ENCODE measurements around the gene MICAL3.

MICAL3 gene

DNA sequence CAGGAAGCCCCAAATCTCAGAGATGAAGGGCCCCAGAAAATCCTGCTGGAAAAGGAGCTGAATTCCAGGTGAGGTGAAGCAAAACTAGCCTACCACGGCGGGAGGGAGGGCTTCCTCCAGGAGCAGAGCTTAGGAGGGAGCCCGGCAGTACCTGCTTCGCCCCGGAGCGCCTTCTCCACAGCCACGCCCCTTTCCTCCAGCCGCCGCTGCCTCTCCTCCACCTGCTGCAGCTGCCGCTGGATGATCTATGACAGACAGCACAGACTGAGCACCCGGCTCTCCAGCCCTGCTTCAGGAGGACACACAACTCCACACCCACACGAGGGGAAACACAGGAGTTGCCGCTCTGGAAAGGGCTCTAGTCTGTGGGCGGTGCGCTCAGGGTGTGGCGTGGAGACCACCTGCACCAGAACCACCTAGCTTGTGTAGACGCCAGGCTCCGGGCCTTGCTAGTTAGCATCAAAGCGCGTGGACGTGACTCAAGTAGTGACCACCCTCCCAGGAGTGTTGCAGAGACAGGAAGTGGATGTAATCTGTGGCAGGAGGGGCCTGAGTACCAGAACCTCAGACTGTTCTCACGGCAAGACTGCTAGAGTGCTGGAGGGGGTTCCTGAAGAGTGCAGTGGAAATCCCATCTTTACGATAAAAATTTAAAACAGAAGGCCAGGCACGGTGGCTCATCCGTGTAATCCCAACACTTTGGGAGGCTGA is 215.5 kb downstream of the MICAL3 start:
- H3K4me3 Mint-ChIP-seq, result no peak overlapping the region
- H3K36me3 Mint-ChIP-seq (ENCODE audit: low read depth), result no peaks in the 10 kb centered on the region
- no peaks in the 10 kb centered on the region for H3K9me3 Mint-ChIP-seq
- no peak overlapping the region for H3K27ac Mint-ChIP-seq
- H3K4me1 Mint-ChIP-seq (ENCODE audit: low read depth), result no peaks in the 10 kb centered on the region
- DNase-seq (ENCODE audit: low spot score), result no peak
- H3K27me3 Mint-ChIP-seq (ENCODE audit: low read depth), result no peaks in the 10 kb centered on the region

DNA sequence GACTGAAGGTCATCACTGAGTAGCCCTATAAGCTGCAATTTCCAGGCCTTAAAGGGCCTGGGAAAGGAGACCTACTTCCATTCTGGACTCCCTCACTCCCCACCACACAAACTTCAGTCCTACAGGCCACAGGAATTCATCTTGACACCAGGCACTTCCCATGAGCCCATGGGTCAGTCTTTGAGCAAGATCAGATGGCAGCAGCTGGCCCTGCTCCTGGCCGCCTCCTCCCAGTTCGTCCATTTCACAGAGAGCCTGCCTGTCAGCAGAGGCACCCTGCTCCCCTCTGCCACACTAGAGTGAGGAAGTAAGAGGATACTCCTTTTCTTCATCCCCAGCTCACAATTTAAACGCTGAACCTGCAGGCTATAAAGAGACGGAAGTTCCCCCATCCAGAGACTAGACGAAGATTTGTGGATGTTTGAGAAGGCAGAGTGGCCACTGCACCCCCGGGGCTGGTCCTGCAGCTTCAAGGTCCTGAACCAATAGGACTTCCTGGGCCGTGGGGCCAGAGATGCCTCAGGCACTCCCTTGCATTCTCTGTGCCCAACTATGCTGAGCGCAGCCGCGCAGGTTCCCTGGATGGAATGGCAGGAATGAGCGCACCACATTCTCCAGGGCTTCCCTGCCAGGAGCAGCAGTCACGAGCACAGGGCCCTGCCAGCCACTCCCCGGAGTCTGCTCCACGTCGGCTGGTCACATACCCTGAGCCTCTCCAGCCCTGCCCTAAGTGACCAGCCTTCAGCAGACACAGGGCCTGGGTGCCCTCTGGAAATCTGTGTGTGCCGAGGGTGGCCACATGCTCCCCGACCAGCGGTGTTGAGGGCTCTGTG is 216.6 kb downstream of the MICAL3 start:
- Mint-ChIP-seq H3K36me3 (ENCODE audit: low read depth) (no peaks in the 10 kb centered on the region), H3K9me3 (no peaks in the 10 kb centered on the region), H3K27ac (no peak overlapping the region), H3K4me1 (ENCODE audit: low read depth) (no peaks in the 10 kb centered on the region), H3K4me3 (no peak overlapping the region), H3K27me3 (ENCODE audit: low read depth) (no peaks in the 10 kb centered on the region)
- DNase-seq (ENCODE audit: low spot score), result no peak

DNA sequence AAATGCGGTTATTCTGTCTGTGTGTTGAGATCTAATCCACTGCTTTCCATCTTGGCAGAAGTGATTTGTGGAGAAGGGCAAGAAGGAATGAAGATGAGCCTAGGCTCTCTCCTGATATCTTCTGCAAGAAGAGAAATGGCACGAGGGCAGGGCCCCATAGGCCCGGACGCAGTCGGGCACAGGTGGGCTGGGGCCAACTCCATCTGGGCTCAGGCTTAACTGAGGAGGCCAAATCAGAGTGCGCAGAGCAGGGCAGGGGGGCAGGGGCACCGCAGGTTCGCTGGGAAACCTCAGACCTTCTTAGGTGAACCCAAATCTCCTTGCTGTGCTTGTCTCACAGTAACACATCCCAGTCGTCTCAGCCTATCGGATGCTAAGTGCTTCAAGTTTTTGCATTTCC is 217.3 kb downstream of the MICAL3 start:
- H3K9me3 Mint-ChIP-seq, result no peaks in the 10 kb centered on the region
- H3K27ac Mint-ChIP-seq, result no peak overlapping the region
- H3K36me3 Mint-ChIP-seq (ENCODE audit: low read depth), result no peaks in the 10 kb centered on the region
- H3K4me3 Mint-ChIP-seq, result no peak overlapping the region
- H3K27me3 Mint-ChIP-seq (ENCODE audit: low read depth), result no peaks in the 10 kb centered on the region
- DNase-seq (ENCODE audit: low spot score), result no peak
- H3K4me1 Mint-ChIP-seq (ENCODE audit: low read depth), result no peaks in the 10 kb centered on the region

DNA sequence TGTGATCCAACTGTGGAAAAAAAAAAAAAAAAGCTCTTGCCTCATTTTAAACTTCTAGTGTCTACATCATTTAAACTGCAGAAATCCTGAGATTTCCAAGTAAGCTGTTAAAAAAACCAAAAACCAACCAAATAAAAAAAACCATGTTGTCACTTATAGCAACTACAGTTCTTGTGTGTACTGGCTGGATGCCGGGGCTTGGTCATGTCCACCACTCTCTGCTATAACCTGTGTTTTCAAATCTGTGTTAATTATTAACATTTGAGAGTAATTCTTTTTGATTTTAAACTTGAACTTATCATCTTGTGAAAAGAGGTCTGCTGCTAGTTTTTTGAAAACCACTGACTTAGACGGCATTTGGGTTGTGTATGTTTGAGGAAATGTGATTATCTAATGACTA is 217.9 kb downstream of the MICAL3 start:
- Mint-ChIP-seq H3K36me3 (ENCODE audit: low read depth) (no peaks in the 10 kb centered on the region), H3K4me3 (no peak overlapping the region), H3K4me1 (ENCODE audit: low read depth) (no peaks in the 10 kb centered on the region), H3K27me3 (ENCODE audit: low read depth) (no peaks in the 10 kb centered on the region), H3K9me3 (no peaks in the 10 kb centered on the region), H3K27ac (no peak overlapping the region)
- DNase-seq (ENCODE audit: low spot score), result no peak

DNA sequence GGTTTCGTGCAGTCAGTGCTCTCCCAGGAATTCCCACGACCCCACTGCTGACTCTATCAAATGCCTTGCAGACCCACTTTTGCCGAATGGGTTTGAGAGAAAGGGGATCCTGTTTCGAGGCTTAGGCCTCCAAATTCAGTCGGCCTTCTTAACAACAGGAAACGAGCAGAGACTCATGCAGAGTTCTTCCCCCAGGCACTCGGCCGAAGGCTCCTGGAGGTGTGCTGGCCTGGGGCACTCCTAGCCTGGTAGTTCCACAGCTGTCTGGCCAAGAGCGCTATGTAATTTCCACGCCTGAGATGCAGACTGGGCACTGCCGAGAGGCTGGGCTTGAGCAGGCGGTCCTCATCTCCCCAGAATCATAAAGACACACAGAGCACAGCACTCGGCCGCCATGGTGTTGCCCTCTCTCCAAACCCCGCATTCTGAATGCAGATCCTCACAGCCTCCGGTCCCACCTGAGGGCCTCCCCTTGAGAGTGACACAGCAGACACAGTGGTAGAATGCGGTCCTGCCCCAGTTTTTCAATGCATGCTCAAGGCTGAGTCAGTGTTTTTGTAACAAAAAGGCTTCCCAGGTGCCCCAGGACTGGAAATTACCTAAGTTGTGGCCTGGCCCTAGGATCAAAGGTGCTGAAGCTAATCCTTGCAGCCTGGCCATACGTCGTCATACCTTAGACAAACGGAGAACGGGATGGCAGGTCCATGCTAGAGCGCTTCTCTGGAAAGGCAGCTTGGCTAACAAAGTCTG is 219.9 kb downstream of the MICAL3 start:
- Mint-ChIP-seq H3K4me3 (no peak overlapping the region), H3K36me3 (ENCODE audit: low read depth) (no peaks in the 10 kb centered on the region), H3K27ac (no peak overlapping the region), H3K9me3 (no peaks in the 10 kb centered on the region), H3K27me3 (ENCODE audit: low read depth) (no peaks in the 10 kb centered on the region), H3K4me1 (ENCODE audit: low read depth) (no peaks in the 10 kb centered on the region)
- no peak for DNase-seq (ENCODE audit: low spot score)

DNA sequence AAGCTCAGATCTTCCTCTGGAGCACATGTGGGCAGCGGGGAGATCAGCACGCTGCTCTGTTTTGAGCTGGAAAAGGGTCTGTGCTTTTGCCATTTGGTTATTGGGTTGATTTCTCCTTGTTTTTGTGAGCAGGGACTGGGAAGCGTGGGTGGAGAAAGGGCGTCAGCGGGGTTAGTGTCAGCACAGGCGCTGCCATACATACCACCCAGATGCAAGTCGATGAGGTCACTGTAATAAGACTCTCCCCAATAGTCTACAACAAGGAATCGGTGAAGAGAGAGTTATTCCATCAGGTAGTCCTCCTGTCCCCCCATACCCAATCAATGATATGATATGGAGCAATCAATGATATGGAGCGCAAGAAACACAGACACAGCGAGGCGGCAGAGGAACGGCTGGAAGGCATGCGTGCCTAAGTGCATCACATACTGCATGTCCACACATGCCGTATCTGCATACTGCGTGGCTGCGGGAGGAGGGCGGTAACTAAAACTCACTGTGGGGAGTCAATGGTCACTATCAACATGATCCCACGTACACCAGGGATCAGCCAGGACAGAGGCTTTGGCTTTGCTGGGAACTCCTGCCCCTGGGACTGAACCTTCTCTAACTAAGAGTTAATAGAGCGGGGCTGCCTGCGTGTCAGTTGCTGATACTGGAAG is 220.6 kb downstream of the MICAL3 start:
- H3K4me1 Mint-ChIP-seq (ENCODE audit: low read depth), result no peaks in the 10 kb centered on the region
- no peaks in the 10 kb centered on the region for H3K27me3 Mint-ChIP-seq (ENCODE audit: low read depth)
- no peak overlapping the region for H3K27ac Mint-ChIP-seq
- H3K4me3 Mint-ChIP-seq, result no peak overlapping the region
- H3K9me3 Mint-ChIP-seq, result no peaks in the 10 kb centered on the region
- DNase-seq (ENCODE audit: low spot score), result no peak
- H3K36me3 Mint-ChIP-seq (ENCODE audit: low read depth), result no peaks in the 10 kb centered on the region

DNA sequence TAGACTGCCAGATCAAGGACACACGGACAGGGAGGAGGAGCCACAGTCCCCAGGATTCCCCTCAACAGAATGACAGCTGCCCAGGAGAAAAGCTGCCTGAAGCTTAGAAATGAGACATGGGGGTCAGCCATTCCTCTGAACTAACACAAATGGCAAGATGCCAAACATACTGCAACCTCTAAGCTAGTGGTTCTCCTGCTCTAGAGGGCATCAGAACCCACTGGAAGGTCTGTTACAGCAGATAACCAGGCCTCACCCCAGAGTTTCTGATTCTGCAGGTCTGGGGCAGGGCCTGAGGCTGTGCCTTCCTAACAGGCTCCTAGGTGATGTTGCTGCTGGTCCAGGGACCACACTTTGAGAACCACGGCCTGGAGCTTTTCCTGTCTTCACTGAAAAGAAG is 221.5 kb downstream of the MICAL3 start:
- Mint-ChIP-seq H3K4me3 (no peak overlapping the region), H3K27ac (no peak overlapping the region), H3K9me3 (no peaks in the 10 kb centered on the region), H3K27me3 (ENCODE audit: low read depth) (no peaks in the 10 kb centered on the region), H3K36me3 (ENCODE audit: low read depth) (no peaks in the 10 kb centered on the region), H3K4me1 (ENCODE audit: low read depth) (peaks cover 4% of the 10 kb centered on the region)
- no peak for DNase-seq (ENCODE audit: low spot score)

DNA sequence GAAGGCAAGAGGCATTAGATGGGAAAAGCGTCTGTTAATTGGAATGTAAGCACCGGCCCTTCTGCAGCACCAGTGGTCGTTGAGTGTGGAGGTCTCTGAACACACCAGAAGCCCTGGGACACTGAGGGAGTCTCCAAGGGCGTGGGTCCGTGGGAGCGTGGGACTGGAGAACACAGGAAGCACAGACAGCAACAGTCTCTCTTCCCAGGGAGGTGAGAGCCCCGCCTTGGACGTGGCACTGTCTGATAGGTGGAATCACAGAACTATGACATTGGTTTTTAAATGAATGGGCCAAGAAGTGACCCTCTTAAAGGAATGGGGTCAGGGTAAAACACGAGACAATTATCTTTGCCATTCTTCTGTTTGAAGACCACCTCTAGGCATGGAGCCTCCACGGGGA is 221.9 kb downstream of the MICAL3 start:
- no peak overlapping the region for H3K4me3 Mint-ChIP-seq
- DNase-seq (ENCODE audit: low spot score), result no peak
- no peaks in the 10 kb centered on the region for H3K9me3 Mint-ChIP-seq
- H3K27me3 Mint-ChIP-seq (ENCODE audit: low read depth), result no peaks in the 10 kb centered on the region
- H3K36me3 Mint-ChIP-seq (ENCODE audit: low read depth), result no peaks in the 10 kb centered on the region
- H3K4me1 Mint-ChIP-seq (ENCODE audit: low read depth), result peaks cover 4% of the 10 kb centered on the region
- H3K27ac Mint-ChIP-seq, result no peak overlapping the region

DNA sequence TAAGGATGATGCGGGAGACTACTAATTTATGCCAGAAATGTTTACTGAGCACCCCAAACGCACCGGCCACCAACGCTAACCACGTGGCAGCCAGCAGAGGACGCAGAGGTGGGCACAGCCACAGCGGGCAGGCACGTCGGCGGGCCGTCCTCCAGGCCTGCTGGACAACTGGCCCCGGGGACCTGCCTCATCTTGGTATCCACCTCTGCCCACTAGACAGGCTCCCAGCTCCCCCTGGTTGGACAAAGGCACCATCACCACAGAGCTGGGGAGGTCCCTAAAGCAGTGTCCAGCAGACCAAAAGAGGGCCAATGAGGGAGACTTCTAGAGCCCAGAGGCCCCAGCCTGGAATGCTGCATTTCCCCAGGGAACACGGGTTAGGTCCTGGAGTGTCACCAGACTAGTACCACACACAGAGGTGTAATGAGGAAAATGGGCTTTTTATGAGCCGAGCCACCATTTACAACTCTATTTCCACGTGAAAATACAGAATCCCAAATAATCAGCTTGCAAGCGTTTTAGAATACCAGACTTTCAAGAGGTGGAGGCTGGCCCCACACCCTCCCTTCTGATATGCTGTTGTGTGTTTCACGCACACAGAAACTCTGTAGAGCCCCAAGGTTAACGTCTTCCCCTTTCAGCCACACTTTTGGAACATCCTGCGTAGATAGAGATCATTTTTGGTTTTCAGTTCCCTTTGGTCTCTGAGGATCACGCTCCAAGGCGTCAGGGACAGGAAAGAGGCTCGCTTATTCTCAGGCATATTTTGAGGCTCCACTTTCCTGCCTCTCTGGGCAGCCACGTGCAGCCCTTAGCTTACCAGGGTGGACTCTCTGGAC is 226.4 kb downstream of the MICAL3 start:
- peaks cover 4% of the 10 kb centered on the region for H3K4me1 Mint-ChIP-seq (ENCODE audit: low read depth)
- H3K4me3 Mint-ChIP-seq, result no peak overlapping the region
- H3K36me3 Mint-ChIP-seq (ENCODE audit: low read depth), result no peaks in the 10 kb centered on the region
- DNase-seq (ENCODE audit: low spot score), result peak; percentile 25
- no peaks in the 10 kb centered on the region for H3K9me3 Mint-ChIP-seq
- H3K27me3 Mint-ChIP-seq (ENCODE audit: low read depth), result no peaks in the 10 kb centered on the region
- no peak overlapping the region for H3K27ac Mint-ChIP-seq

DNA sequence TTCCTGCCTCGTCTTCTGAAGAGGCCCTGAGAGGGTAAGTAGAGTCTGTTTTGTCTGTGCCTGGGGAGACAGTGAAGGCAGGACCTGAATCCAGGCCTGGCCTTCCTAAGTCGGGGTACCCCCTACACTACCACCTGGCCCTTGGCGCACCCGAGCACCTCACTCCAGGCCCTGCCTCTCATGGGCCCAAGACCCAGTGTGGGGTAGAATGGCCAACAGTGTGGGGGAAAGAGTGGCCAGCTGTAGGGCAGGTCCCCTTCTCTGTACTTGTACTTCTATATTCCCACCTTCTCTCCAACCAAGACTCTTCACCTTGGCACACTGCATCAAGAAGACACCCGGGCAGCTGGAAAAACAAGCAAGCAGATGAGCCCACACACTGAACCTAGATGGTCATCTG is 227.7 kb downstream of the MICAL3 start:
- no peak for DNase-seq (ENCODE audit: low spot score)
- no peaks in the 10 kb centered on the region for H3K36me3 Mint-ChIP-seq (ENCODE audit: low read depth)
- H3K9me3 Mint-ChIP-seq, result no peaks in the 10 kb centered on the region
- H3K27me3 Mint-ChIP-seq (ENCODE audit: low read depth), result no peaks in the 10 kb centered on the region
- peaks cover 4% of the 10 kb centered on the region for H3K4me1 Mint-ChIP-seq (ENCODE audit: low read depth)
- no peak overlapping the region for H3K4me3 Mint-ChIP-seq
- no peak overlapping the region for H3K27ac Mint-ChIP-seq

DNA sequence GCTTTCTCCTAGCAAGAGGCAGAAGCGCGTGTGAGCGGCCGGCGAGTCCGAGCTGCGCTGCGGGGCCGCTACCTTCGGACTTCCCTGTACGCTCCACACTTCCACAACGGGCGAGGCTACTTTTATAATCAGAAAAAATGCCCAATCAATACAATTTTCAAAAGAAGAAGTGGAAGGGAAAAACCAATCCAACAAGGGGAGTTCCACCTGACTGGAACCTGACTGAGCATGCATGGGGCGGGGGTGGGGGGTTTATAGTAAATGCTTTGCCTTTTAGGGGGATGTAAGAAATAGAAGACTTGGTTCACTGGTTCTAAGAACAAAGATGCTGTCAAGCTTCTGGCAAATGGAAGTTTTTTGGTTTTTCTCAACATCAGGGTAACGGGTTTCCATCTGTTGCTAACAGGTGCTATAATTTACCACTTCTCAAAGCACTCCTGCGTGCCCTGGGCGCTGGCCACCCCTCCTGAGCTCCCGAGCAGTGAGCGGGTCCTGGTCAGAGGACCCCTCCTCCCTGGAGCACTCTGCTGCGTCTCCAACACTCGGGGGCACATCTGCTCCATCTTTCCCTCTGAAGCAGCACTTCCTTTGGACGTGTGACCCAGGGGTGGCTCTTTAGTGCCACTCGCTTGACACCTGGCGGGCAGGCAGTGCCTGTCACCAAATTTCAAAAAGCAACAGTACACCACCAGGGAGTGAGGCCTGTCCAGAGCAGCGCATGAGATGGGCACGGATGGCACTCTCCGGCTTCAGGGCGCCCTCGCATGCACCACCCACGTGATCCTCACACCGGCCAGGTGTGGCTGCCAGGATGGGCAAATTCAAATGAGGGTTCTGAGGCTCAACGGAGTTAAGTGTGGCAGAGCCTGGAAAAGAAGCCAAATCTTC is 228.5 kb downstream of the MICAL3 start:
- no peak for DNase-seq (ENCODE audit: low spot score)
- no peaks in the 10 kb centered on the region for H3K9me3 Mint-ChIP-seq
- no peaks in the 10 kb centered on the region for H3K27me3 Mint-ChIP-seq (ENCODE audit: low read depth)
- H3K4me3 Mint-ChIP-seq, result no peak overlapping the region
- peaks cover 4% of the 10 kb centered on the region for H3K4me1 Mint-ChIP-seq (ENCODE audit: low read depth)
- no peak overlapping the region for H3K27ac Mint-ChIP-seq
- H3K36me3 Mint-ChIP-seq (ENCODE audit: low read depth), result no peaks in the 10 kb centered on the region

DNA sequence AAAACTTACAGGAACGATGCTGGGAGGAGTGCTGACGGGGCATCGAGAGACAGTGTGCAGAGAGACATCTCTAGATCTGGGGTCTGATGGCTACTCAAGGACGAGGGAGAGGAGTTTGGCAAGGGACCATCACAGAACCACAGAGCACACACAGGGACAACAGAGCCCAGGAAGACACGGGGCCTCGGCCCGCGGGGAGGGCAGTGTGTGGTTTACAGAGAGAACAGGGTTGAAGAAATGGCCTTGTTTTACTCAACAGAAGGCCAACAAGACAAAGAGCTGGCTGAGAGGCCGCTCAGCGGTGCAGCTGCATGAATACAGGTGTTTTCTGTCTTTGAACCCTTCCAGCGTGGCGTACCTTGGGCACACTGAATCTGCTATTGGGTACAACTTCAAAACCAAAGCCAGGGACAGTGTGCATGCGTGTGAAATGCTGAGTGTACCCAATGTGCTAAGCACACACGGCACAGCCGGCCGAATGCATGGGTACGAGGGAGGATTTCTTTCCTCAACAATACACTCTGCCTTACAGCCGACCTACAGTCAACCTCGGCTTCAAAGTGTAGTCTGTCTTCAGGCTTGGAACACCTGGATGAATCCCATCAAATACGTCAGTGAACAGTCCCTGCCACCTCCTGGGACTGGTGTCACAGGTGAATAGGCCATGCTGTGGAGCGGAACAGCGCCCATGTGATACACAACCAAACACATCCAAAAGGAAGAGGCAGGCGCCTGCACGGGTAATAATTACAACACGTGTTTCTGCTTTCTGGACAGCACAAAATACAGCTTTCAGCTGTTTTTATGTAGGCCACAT is 229.4 kb downstream of the MICAL3 start:
- Mint-ChIP-seq H3K27me3 (ENCODE audit: low read depth) (no peaks in the 10 kb centered on the region), H3K9me3 (no peaks in the 10 kb centered on the region), H3K36me3 (ENCODE audit: low read depth) (no peaks in the 10 kb centered on the region), H3K27ac (no peak overlapping the region), H3K4me3 (no peak overlapping the region), H3K4me1 (ENCODE audit: low read depth) (peaks cover 4% of the 10 kb centered on the region)
- DNase-seq (ENCODE audit: low spot score), result no peak

Measured in T-helper 2 cell treated with Interferon-gamma antibody and Interleukin-4, amounts not matched to agents 5 μg/mL and 100 μg/mL, for 36 hours (primary cell).